Measurements from ENCODE around the gene MTHFD2L. TPM values are rescaled to one million over a fixed set of nuclear protein-coding genes. Genes with fewer than 3 reads are reported as not detected.
A peak's percentile ranks its signal among the peaks of the same experiment; 100 is the strongest.
"Not testable (repeated sequence)": the region's sequence is repeated elsewhere in the genome, so short reads cannot be mapped to it uniquely, and the experiment has no call there.

Gene MTHFD2L
- total RNA-seq, 1 experiment from 2014 or later: 7.5 TPM

GRCh38 chr4:74168841-74169240, 10.9 kb downstream of the MTHFD2L start:
- in situ Hi-C loops (cut with HindIII; ENCODE audit: low pct_unique_long_range_greater_than_20kb, low sequenced_read_pairs): no loop called here
- no peak for DNase-seq (ENCODE audit: low read depth, low spot score)

- in situ Hi-C loops (cut with HindIII; ENCODE audit: low pct_unique_long_range_greater_than_20kb, low sequenced_read_pairs): no loop called here
- no peak for DNase-seq (ENCODE audit: low read depth, low spot score)
These were observed 15.4 kb downstream of the MTHFD2L start for GRCh38 chr4:74173321-74173720.

- in situ Hi-C loops (cut with HindIII; ENCODE audit: low pct_unique_long_range_greater_than_20kb, low sequenced_read_pairs): no loop called here
- DNase-seq (ENCODE audit: low read depth, low spot score): no peak
These were observed 16.5 kb downstream of the MTHFD2L start for GRCh38 chr4:74174421-74174820.

GRCh38 chr4:74174941-74175340, 17.0 kb downstream of the MTHFD2L start:
- in situ Hi-C loops (cut with HindIII; ENCODE audit: low pct_unique_long_range_greater_than_20kb, low sequenced_read_pairs): no loop called here
- DNase-seq (ENCODE audit: low read depth, low spot score): no peak

GRCh38 chr4:74175379-74175778, 17.5 kb downstream of the MTHFD2L start:
- no peak for DNase-seq (ENCODE audit: low read depth, low spot score)
- in situ Hi-C loops (cut with HindIII; ENCODE audit: low pct_unique_long_range_greater_than_20kb, low sequenced_read_pairs): no loop called here

- in situ Hi-C loops (cut with HindIII; ENCODE audit: low pct_unique_long_range_greater_than_20kb, low sequenced_read_pairs): no loop called here
- no peak for DNase-seq (ENCODE audit: low read depth, low spot score)
These were observed 20.9 kb downstream of the MTHFD2L start for GRCh38 chr4:74178798-74179197.

- in situ Hi-C loops (cut with HindIII; ENCODE audit: low pct_unique_long_range_greater_than_20kb, low sequenced_read_pairs): no loop called here
- no peak for DNase-seq (ENCODE audit: low read depth, low spot score)
These were observed 23.3 kb downstream of the MTHFD2L start for GRCh38 chr4:74181219-74181618.

GRCh38 chr4:74188912-74189311, 31.0 kb downstream of the MTHFD2L start:
- in situ Hi-C loops (cut with HindIII; ENCODE audit: low pct_unique_long_range_greater_than_20kb, low sequenced_read_pairs): no loop called here
- no peak for DNase-seq (ENCODE audit: low read depth, low spot score)

GRCh38 chr4:74189331-74190043, 31.6 kb downstream of the MTHFD2L start:
- in situ Hi-C loops (cut with HindIII; ENCODE audit: low pct_unique_long_range_greater_than_20kb, low sequenced_read_pairs): no loop called here

GRCh38 chr4:74190332-74190731, 32.4 kb downstream of the MTHFD2L start:
- DNase-seq (ENCODE audit: low read depth, low spot score): no peak
- in situ Hi-C loops (cut with HindIII; ENCODE audit: low pct_unique_long_range_greater_than_20kb, low sequenced_read_pairs): no loop called here

More at GRCh38 chr4:74189331-74190043, 31.6 kb downstream of the MTHFD2L start:
- peak; percentile 64 for DNase-seq (ENCODE audit: low read depth, low spot score)

- in situ Hi-C loops (cut with HindIII; ENCODE audit: low pct_unique_long_range_greater_than_20kb, low sequenced_read_pairs): no loop called here
These were observed 33.0 kb downstream of the MTHFD2L start for GRCh38 chr4:74190919-74191397.

GRCh38 chr4:74197080-74197479, 39.2 kb downstream of the MTHFD2L start:
- no peak for DNase-seq (ENCODE audit: low read depth, low spot score)
- in situ Hi-C loops (cut with HindIII; ENCODE audit: low pct_unique_long_range_greater_than_20kb, low sequenced_read_pairs): no loop called here

More at GRCh38 chr4:74190919-74191397, 33.0 kb downstream of the MTHFD2L start:
- DNase-seq (ENCODE audit: low read depth, low spot score): no peak

GRCh38 chr4:74202062-74202586, 44.2 kb downstream of the MTHFD2L start:
- in situ Hi-C loops (cut with HindIII; ENCODE audit: low pct_unique_long_range_greater_than_20kb, low sequenced_read_pairs): no loop called here
- DNase-seq (ENCODE audit: low read depth, low spot score): no peak

GRCh38 chr4:74203467-74203866, 45.5 kb downstream of the MTHFD2L start:
- in situ Hi-C loops (cut with HindIII; ENCODE audit: low pct_unique_long_range_greater_than_20kb, low sequenced_read_pairs): no loop called here
- DNase-seq (ENCODE audit: low read depth, low spot score): no peak

- no peak for DNase-seq (ENCODE audit: low read depth, low spot score)
- in situ Hi-C loops (cut with HindIII; ENCODE audit: low pct_unique_long_range_greater_than_20kb, low sequenced_read_pairs): no loop called here
These were observed 47.1 kb downstream of the MTHFD2L start for GRCh38 chr4:74205046-74205445.

GRCh38 chr4:74205559-74205958, 47.6 kb downstream of the MTHFD2L start:
- no peak for DNase-seq (ENCODE audit: low read depth, low spot score)
- in situ Hi-C loops (cut with HindIII; ENCODE audit: low pct_unique_long_range_greater_than_20kb, low sequenced_read_pairs): no loop called here

- in situ Hi-C loops (cut with HindIII; ENCODE audit: low pct_unique_long_range_greater_than_20kb, low sequenced_read_pairs): no loop called here
- peak; percentile 45 for DNase-seq (ENCODE audit: low read depth, low spot score)
These were observed 48.3 kb downstream of the MTHFD2L start for GRCh38 chr4:74206088-74206825.

GRCh38 chr4:74214457-74215159, 56.7 kb downstream of the MTHFD2L start:
- DNase-seq (ENCODE audit: low read depth, low spot score); in situ Hi-C loops (cut with HindIII; ENCODE audit: low pct_unique_long_range_greater_than_20kb, low sequenced_read_pairs): not testable (repeated sequence)

All from SK-MEL-5 (cell line).